HepG2 (cell line): ENCODE results near the gene ARFGAP3. TPM values are rescaled to one million over a fixed set of nuclear protein-coding genes. Genes with fewer than 3 reads are reported as not detected.
A peak's percentile ranks its signal among the peaks of the same experiment; 100 is the strongest.

Experiments used
- ARHGAP35 ChIP-seq: sonication (generic); formaldehyde crosslinking; IDR thresholded peaks from 2 replicates; pipeline ENCODE4 v1.9.0; 2022; ENCODE audit warnings: mild to moderate bottlenecking, inconsistent platforms, moderate library complexity, missing genetic modification reagents, borderline replicate concordance
- BRF2 ChIP-seq: sonication (generic); formaldehyde crosslinking; IDR thresholded peaks from 2 replicates; pipeline ENCODE4 v1.8.1; 2022; ENCODE audit warnings: mild to moderate bottlenecking, missing genetic modification reagents
- FOXC1 ChIP-seq: sonication (generic); formaldehyde crosslinking; IDR thresholded peaks from 2 replicates; pipeline ENCODE4 v1.8.0; 2022; ENCODE audit warnings: mild to moderate bottlenecking, missing genetic modification reagents, borderline replicate concordance
- GPBP1L1 ChIP-seq: sonication (generic); formaldehyde crosslinking; IDR thresholded peaks from 2 replicates; pipeline ENCODE4 v1.5.0; 2020; ENCODE audit warnings: mild to moderate bottlenecking, missing genetic modification reagents
- NCOA1 ChIP-seq: sonication (generic); formaldehyde crosslinking; IDR thresholded peaks from 2 replicates; pipeline ENCODE4 v1.9.0; 2021; ENCODE audit warnings: missing genetic modification reagents
- REPIN1 ChIP-seq: sonication (generic); formaldehyde crosslinking; IDR thresholded peaks from 2 replicates; pipeline ENCODE4 v1.8.0; 2022; ENCODE audit warnings: missing genetic modification reagents, low read depth, mild to moderate bottlenecking, borderline replicate concordance
- TRIM22 ChIP-seq: fragments of 450-650 bp; IDR thresholded peaks from 2 replicates; pipeline ENCODE4 v1.6.1; 2017
- ZMYM3 ChIP-seq: sonication (generic); formaldehyde crosslinking; IDR thresholded peaks from 2 replicates; pipeline ENCODE4 v1.5.1; 2020; ENCODE audit warnings: mild to moderate bottlenecking, missing genetic modification reagents
- ZNF550 ChIP-seq: sonication (generic); formaldehyde crosslinking; IDR thresholded peaks from 2 replicates; pipeline ENCODE4 v1.4.0; 2020; ENCODE audit warnings: mild to moderate bottlenecking, missing genetic modification reagents, borderline replicate concordance
- ZNF609 ChIP-seq: sonication (generic); formaldehyde crosslinking; IDR thresholded peaks from 2 replicates; pipeline ENCODE4 v1.4.0; 2020; ENCODE audit warnings: mild to moderate bottlenecking, missing genetic modification reagents, borderline replicate concordance
- ZNF792 ChIP-seq: IDR thresholded peaks from 2 replicates; pipeline ENCODE4 v1.6.1; 2016
- ZNF883 ChIP-seq: sonication (generic); formaldehyde crosslinking; IDR thresholded peaks from 2 replicates; pipeline ENCODE4 v1.5.1; 2020; ENCODE audit warnings: mild to moderate bottlenecking, missing genetic modification reagents; ENCODE audit errors: not compliant biosample characterization
- ZSCAN22 ChIP-seq: sonication (generic); formaldehyde crosslinking; IDR thresholded peaks from 2 replicates; pipeline ENCODE4 v1.4.0; 2020; ENCODE audit warnings: mild to moderate bottlenecking, missing genetic modification reagents
- polyA plus RNA-seq, 8 experiments: library from polyadenylated mRNA; depleted of rRNA in 3 of 8; stranded (reverse) in 7 of 8; unstranded in 1 of 8; fragments of >200 nt; fragmentation: Illumina TruSeq in 4 of 8; extraction: Trizol in 4 of 8; gene quantifications; 2 replicates each; pipeline versions ENCODE4 v1.2.1 to v1.2.3, GENCODE V29; 2011 to 2016; ENCODE audit warnings: low read depth in 4 of 8, missing spikeins in 1 of 8, mixed read lengths in 1 of 8; ENCODE audit not compliant: insufficient read depth in 1 of 8
- total RNA-seq, 5 experiments: library from RNA; depleted of rRNA; stranded (reverse); fragments of >200 nt; fragmentation: Illumina TruSeq; extraction: Trizol; gene quantifications; 2 replicates each; pipeline ENCODE4 v1.2.3, GENCODE V29; 2016; ENCODE audit warnings: low read depth in 1 of 5
- TF ChIP-seq, protein P1 (sequence below): sonication (generic); formaldehyde crosslinking; IDR thresholded peaks from 2 replicates; pipeline ENCODE4; 2020; ENCODE audit warnings: missing genetic modification reagents, mild to moderate bottlenecking, borderline replicate concordance

Gene ARFGAP3
- total and polyA plus RNA-seq, 2 of the 13 experiments (the other 11 are each of a cell fraction or from before 2014, with no cell fraction given), result 41.7 to 61.6 TPM

DNA sequence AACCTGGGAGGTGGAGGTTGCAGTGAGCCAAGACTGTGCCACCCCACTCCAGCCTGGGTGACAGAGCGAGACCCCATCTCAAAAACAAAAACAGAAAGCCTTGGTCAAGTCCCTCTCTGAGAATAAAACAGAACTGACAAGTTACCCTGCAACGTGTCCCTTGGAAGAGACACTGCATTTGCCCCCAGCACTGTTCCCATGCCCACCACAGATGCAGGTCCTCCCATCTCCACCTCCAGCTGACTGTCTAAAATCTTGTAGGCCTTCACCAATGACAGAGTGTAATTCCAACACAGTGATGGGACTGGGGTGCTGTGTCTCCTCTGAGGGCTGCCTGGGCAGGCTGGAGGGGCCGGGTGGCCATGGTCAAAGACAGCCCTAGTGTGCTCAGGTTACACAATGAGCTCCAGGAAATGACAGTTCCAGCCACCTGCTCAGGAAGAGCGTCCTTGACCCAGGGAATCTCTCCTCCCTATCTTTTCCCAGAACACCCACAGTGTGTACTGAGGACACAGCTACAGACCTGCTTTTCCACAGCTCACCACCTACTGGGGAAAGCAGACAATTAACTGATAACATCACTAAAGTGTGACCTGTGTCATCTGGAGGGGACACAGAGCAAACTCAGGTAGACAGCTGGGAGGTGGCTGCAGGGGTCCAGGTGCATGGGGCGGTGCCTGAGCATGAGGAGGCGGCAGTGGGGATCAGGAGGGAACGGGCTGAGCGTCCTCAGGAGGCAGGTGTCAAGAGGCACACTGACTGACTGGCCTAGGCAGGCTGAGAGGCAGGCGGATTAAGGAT, 56.4 kb downstream of the ARFGAP3 start (continued):
- TF ChIP-seq NCOA1 (CRISPR knock-in tag) (no peak), GPBP1L1 (no peak), REPIN1 (CRISPR knock-in tag) (peak; percentile 69; the same call in 1 of the 2 replicates), ZNF883 (CRISPR knock-in tag) (peak; percentile 11), BRF2 (CRISPR knock-in tag) (no peak), FOXC1 (CRISPR knock-in tag) (no peak), ZNF609 (peak; percentile 96), ZNF550 (no peak), TRIM22 (no peak), ZNF792 (CRISPR knock-in tag) (peak; percentile 93; the same call in 1 of the 2 replicates), ZMYM3 (peak; percentile 66), ARHGAP35 (no peak), ZSCAN22 (CRISPR knock-in tag) (no peak; the same call in 1 of the 2 replicates)
- TF ChIP-seq, protein P1, sequence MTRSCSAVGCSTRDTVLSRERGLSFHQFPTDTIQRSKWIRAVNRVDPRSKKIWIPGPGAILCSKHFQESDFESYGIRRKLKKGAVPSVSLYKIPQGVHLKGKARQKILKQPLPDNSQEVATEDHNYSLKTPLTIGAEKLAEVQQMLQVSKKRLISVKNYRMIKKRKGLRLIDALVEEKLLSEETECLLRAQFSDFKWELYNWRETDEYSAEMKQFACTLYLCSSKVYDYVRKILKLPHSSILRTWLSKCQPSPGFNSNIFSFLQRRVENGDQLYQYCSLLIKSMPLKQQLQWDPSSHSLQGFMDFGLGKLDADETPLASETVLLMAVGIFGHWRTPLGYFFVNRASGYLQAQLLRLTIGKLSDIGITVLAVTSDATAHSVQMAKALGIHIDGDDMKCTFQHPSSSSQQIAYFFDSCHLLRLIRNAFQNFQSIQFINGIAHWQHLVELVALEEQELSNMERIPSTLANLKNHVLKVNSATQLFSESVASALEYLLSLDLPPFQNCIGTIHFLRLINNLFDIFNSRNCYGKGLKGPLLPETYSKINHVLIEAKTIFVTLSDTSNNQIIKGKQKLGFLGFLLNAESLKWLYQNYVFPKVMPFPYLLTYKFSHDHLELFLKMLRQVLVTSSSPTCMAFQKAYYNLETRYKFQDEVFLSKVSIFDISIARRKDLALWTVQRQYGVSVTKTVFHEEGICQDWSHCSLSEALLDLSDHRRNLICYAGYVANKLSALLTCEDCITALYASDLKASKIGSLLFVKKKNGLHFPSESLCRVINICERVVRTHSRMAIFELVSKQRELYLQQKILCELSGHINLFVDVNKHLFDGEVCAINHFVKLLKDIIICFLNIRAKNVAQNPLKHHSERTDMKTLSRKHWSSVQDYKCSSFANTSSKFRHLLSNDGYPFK (CRISPR knock-in tag), result peak; percentile 54; the same call in 1 of the 2 replicates
